HCT116 (cell line): ENCODE results near the gene KIAA1671.

Experiments
- POLR2A ChIP-seq: IDR thresholded peaks from 2 replicates; pipeline ENCODE4 v1.7.0; 2011; ENCODE audit warnings: borderline replicate concordance; ENCODE audit not compliant: insufficient read depth, insufficient read length; ENCODE audit errors: extremely low read depth
- ZNF274 ChIP-seq: fragments of 200-500 bp; sonication (Bioruptor generic); IDR thresholded peaks from 2 replicates; pipeline ENCODE4 v1.6.1; 2014; ENCODE audit warnings: mild to moderate bottlenecking, low read depth, low read length, inconsistent platforms
- TF ChIP-seq, protein P1 (sequence below), 3 experiments: fragments of 200-600 bp in 1 of 3; sonication (generic) in 1 of 3; IDR thresholded peaks in 2 of 3; conservative IDR thresholded peaks in 1 of 3; 2 replicates each; pipeline ENCODE4 v1.5.1; 2012 to 2017; ENCODE audit warnings: low read depth in 2 of 3, low read length in 2 of 3, antibody characterized with exemption in 1 of 3, borderline replicate concordance in 1 of 3, control low read depth in 1 of 3, mild to moderate bottlenecking in 1 of 3, mixed read lengths in 1 of 3, mixed run types in 1 of 3, moderate library complexity in 1 of 3; ENCODE audit not compliant: insufficient read depth in 1 of 3

DNA sequence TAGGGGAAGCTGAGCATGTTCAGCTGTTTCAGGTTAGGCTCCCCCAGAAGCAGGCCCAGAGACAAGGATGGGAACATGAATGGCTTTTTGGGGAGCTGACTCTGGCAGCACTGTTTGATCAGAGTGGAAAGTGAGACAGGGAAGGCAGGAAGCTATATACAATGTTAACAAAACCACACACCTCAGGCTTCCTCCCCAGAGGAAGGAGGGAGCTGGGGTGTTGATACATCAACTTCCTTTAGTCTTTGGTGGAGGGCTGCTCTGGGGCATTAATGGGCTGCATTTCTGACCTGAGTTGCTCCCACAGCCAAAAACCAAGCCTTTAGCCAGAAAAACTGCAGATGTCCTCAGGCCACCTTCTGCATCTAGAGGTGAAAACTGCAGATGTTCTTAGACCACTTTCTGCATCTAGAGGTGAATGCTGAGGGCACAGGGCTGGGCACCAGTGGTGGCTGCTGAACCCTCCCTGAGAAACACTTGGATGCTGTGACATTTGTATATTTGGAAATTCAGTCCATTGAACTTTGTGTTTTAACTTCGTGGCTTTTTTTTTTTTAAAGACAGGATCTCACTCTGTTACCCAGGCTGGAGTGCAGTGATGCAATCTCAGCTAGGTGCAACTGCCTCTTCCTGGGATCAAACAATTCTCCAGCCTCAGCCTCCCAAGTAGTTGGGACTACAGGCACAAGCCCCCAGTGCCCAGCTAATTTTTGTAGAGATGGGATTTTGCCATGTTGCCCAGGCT is 49.9 kb downstream of the KIAA1671 start:
- TF ChIP-seq POLR2A, result no peak
- TF ChIP-seq ZNF274, result no peak
- TF ChIP-seq, protein P1, sequence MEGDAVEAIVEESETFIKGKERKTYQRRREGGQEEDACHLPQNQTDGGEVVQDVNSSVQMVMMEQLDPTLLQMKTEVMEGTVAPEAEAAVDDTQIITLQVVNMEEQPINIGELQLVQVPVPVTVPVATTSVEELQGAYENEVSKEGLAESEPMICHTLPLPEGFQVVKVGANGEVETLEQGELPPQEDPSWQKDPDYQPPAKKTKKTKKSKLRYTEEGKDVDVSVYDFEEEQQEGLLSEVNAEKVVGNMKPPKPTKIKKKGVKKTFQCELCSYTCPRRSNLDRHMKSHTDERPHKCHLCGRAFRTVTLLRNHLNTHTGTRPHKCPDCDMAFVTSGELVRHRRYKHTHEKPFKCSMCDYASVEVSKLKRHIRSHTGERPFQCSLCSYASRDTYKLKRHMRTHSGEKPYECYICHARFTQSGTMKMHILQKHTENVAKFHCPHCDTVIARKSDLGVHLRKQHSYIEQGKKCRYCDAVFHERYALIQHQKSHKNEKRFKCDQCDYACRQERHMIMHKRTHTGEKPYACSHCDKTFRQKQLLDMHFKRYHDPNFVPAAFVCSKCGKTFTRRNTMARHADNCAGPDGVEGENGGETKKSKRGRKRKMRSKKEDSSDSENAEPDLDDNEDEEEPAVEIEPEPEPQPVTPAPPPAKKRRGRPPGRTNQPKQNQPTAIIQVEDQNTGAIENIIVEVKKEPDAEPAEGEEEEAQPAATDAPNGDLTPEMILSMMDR (IDR thresholded peaks at IDR 0.05 in 2 of 3, conservative IDR thresholded peaks at IDR 0.05 in 1 of 3; ENCODE audit: borderline replicate concordance in 1 of 3, insufficient read depth in 1 of 3, low read depth in 2 of 3, low read length in 2 of 3), result no peak
